Measurements from ENCODE around the gene DMXL2. TPM values are rescaled to one million over a fixed set of nuclear protein-coding genes. Genes with fewer than 3 reads are reported as not detected.
"Not testable (repeated sequence)": the region's sequence is repeated elsewhere in the genome, so short reads cannot be mapped to it uniquely, and the experiment has no call there.

DMXL2 gene
- total RNA-seq, 1 donor = 54.9 TPM

DNA sequence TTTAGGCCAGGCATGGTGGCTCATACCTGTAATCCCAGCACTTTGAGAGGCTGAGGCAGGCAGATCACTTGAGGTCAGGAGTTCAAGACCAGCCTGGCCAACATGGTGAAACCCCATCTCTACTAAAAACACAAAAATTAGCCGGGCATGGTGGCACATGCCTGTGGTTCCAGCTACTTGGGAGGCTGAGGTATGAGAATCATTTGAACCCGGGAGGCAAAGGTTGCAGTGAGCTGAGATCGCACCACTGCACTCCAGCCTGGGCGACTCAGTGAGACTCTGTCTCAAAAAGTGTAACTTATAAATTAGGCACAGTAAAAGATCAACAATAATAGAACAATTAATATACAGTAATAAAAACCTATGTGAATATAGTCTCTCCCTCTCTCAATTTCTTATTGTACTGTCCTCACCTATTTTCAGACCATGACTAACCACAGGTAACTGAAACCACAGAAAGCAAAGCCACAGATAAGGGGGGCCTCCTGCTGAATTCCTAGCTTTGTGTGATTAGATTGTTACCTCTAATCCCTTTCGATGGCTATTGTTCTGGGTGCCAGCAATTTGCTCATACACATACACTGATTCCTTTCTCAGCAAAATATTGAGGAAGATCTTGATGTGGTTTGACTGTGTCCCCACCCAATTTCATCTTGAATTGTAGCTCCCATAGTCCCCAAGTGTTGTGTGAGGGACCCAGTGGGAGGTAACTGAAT, 176.4 kb downstream of the DMXL2 start:
- not testable (repeated sequence) for H3K9me3 ChIP-seq (ENCODE audit: low read depth, low read length); H3K4me1 ChIP-seq (ENCODE audit: insufficient read depth, low read length); H3K4me3 ChIP-seq (ENCODE audit: low read length); H3K27me3 ChIP-seq (ENCODE audit: insufficient read depth, low read length)

DNA sequence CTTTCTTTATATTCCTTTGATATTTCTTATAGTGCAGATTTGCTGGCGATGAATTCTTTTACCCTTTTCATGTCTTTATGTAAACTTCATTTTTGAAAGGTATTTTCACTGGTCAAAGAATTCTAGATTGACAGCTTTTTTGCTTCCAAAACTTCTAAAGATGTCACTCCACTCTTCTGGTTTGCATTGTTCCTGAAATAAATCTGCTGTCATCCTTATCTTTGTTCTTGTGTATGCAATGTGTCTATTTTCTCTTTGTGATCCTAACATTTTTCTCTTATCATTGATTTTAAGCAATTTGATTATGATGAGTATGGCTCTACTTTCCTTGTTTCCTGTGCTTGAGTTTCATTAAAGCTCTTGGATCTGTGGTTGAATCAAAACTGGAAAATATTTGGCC, 177.8 kb downstream of the DMXL2 start:
- Histone ChIP-seq H3K4me3 (ENCODE audit: low read length) (no peak overlapping the region), H3K9me3 (ENCODE audit: low read depth, low read length) (no peaks in the 10 kb centered on the region), H3K27me3 (ENCODE audit: insufficient read depth, low read length) (no peaks in the 10 kb centered on the region), H3K4me1 (ENCODE audit: insufficient read depth, low read length) (no peaks in the 10 kb centered on the region)

DNA sequence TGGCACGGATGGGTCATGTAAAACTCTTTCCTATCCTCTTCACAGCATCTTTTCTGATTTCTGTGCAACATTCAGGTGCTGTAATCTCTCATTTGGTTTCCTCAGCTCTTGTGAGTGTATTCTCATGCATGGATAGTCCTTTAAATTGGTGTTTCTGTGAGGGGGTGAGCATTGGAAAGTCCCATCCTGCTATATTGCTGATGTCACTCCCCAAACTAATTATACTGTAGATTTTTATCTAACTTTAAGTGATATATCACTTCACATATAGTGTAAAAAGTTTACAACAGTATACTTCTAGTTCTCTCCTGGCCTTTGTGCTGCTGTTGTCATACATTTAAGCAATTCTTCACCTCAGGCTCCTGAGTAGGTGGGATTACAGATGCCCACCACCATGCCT, 178.5 kb downstream of the DMXL2 start:
- no peaks in the 10 kb centered on the region for H3K4me1 ChIP-seq (ENCODE audit: insufficient read depth, low read length)

DNA sequence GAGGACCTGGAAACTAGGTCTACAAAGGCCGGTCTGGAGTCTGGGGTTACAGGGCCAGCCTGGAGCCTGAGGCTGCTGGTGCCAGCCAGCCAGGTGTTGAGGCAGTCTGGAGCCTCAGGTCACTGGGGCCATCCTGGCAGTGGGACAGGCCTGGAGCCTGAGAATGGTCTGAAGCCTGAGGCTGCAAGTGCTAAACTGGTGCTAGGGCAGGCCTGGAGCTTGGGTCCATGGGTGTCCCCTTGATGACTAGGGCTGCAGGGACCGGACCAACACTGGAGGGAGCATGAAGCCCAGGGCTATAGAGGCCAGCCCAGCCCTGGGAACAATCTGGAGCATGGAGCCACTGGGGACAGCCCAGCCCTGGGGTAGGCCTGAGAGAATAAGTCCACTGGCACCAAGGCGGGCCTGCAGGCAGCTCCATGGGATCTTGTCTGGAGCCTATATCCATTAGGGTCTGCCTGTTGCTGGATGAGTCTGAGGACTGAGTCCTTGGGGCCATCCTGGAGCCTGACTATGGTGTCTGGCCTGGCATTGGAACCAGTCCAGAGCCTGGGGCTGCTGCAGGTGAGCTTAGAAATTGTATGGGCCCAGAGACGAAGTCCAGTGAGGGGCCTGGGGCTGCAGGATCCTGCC, 179.2 kb downstream of the DMXL2 start:
- no peaks in the 10 kb centered on the region for H3K4me1 ChIP-seq (ENCODE audit: insufficient read depth, low read length)
- H3K9me3 ChIP-seq (ENCODE audit: low read depth, low read length) = no peaks in the 10 kb centered on the region
- H3K27me3 ChIP-seq (ENCODE audit: insufficient read depth, low read length) = no peaks in the 10 kb centered on the region
- H3K4me3 ChIP-seq (ENCODE audit: low read length) = no peak overlapping the region

More for the DNA sequence above, 178.5 kb downstream of the DMXL2 start:
- H3K9me3 ChIP-seq (ENCODE audit: low read depth, low read length) = no peaks in the 10 kb centered on the region
- H3K4me3 ChIP-seq (ENCODE audit: low read length) = no peak overlapping the region
- no peaks in the 10 kb centered on the region for H3K27me3 ChIP-seq (ENCODE audit: insufficient read depth, low read length)

DNA sequence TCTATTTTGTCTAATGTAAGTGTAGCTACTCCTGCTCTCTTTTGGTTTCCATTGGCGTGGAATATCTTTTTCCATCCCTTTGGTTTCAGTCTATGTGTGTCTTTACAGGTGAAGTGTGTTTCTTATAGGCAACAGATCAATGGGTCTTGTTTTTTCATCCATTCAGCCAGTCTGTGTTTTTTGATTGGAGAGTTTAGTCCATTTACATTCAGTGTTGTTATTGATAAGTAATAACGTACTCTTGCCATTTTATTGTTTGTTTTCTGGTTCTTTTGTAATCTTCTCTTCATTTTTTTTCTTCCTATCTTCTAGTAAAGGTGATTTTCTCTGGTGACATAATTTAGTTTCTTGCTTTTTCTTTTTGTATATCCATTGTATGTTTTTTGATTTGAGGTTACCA, 184.0 kb downstream of the DMXL2 start:
- no peaks in the 10 kb centered on the region for H3K9me3 ChIP-seq (ENCODE audit: low read depth, low read length)
- H3K27me3 ChIP-seq (ENCODE audit: insufficient read depth, low read length) = no peaks in the 10 kb centered on the region
- no peak overlapping the region for H3K4me3 ChIP-seq (ENCODE audit: low read length)
- H3K4me1 ChIP-seq (ENCODE audit: insufficient read depth, low read length) = no peaks in the 10 kb centered on the region

DNA sequence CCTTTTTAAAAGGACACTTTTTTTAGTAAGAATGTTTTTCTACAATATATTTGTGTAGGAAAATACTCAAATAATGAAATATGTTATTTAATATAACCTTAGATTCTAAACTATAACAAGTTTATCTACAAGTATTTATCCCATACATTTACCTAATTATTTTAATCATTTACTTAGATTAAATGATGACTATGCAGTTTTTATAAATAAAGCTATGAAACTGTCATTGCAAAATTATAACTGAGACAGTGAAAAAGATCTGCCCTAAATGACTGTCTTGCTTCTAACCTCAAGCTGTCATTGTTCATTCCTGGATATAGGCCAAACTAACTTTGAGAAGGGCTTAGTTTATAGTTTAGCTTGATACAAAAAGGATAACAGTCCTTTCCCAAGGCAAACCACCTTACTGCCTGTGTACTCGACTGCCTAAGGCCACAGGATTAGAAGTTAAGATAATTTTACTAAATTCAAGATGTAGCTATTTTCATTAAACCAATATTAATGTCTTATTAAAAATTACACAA, 197.0 kb downstream of the DMXL2 start:
- no peaks in the 10 kb centered on the region for H3K9me3 ChIP-seq (ENCODE audit: low read depth, low read length)
- peaks cover 4% of the 10 kb centered on the region for H3K27me3 ChIP-seq (ENCODE audit: insufficient read depth, low read length)
- no peak overlapping the region for H3K4me3 ChIP-seq (ENCODE audit: low read length)
- H3K4me1 ChIP-seq (ENCODE audit: insufficient read depth, low read length) = no peaks in the 10 kb centered on the region

DNA sequence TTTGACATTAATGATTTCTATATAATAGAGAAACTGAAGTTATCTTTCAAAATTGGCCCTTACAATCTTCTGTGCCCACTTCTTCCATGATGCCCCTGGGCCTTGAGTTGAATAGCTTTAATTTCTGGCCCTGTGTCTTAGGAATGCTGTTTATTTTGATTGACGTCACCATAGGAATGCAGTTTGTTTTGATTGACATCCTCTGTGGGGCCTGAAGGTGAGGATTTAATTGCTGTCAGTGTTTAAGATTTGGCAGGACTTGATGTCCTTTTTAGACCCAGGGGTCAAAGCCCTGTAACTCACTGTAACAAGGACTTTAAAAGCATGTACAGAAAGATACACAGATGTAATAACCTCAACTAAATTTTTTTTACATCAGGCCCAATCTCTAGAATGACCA, 197.8 kb downstream of the DMXL2 start:
- Histone ChIP-seq H3K9me3 (ENCODE audit: low read depth, low read length) (no peaks in the 10 kb centered on the region), H3K4me3 (ENCODE audit: low read length) (no peak overlapping the region), H3K27me3 (ENCODE audit: insufficient read depth, low read length) (peaks cover 4% of the 10 kb centered on the region), H3K4me1 (ENCODE audit: insufficient read depth, low read length) (no peaks in the 10 kb centered on the region)

DNA sequence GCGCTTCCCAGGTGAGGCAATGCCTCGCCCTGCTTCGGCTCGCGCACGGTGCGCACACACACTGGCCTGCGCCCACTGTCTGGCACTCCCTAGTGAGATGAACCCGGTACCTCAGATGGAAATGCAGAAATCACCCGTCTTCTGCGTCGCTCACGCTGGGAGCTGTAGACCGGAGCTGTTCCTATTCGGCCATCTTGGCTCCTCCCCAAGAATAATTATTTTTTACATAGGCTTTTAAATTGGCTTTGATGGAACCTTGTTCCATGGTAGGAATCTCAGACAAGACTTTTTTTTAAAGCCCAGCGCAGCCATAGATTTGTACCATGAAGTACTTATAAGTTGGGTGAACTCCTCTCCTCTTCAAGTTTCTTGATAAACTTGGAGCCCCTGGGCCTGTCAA, 199.5 kb downstream of the DMXL2 start:
- H3K4me1 ChIP-seq (ENCODE audit: insufficient read depth, low read length); H3K4me3 ChIP-seq (ENCODE audit: low read length); H3K9me3 ChIP-seq (ENCODE audit: low read depth, low read length); H3K27me3 ChIP-seq (ENCODE audit: insufficient read depth, low read length): not testable (repeated sequence)

DNA sequence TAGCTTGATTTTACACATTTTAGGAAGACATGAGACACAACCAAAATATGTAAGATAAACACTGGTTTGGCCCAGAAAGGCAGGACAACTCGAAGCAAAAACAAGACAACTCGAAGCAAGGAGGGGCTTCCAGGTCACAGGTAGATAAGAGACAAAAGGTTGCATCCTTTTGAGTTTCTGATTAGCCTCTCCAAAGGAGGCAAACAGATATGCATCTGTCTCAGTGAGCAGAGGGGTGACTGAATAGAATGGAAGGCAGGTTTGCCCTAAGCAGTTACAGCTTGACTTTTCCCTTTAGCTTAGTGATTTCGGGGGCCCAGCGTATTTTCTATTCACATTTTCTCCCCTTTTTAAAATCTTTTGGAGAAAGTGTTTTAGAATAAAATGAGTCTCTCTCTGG, 206.4 kb downstream of the DMXL2 start:
- Histone ChIP-seq H3K4me3 (ENCODE audit: low read length) (no peak overlapping the region), H3K4me1 (ENCODE audit: insufficient read depth, low read length) (no peaks in the 10 kb centered on the region), H3K27me3 (ENCODE audit: insufficient read depth, low read length) (no peaks in the 10 kb centered on the region), H3K9me3 (ENCODE audit: low read depth, low read length) (no peaks in the 10 kb centered on the region)

DNA sequence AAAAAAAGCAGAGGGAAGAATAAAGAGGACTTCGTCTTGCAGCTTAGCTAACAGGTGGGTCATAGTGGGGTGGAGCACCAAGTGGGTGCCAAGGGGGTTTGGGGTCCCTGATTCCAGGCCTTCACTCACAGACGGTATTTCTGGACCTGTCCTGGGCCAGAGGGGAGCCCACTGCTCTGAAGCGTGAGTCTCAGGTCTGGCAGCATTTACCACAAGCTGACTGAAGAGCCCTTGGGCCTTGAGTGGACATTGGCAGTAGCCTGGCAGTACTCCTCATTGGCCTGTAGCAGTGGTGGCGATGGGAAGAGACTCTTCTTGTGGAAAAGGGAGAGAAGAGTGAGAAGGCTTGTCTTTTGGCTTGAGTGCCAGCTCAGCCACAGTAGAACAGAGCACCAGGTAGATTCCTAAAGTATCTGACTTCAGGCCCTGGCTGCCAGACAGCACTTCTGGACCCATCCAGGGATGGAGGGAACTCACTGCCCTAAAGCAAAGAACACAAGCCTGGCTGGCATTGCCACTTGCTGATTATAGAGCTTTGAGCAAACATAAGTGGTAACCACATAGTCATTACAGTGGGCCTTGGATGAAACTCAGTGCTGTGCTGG, 208.2 kb downstream of the DMXL2 start:
- H3K9me3 ChIP-seq (ENCODE audit: low read depth, low read length) = no peaks in the 10 kb centered on the region
- H3K4me3 ChIP-seq (ENCODE audit: low read length) = no peak overlapping the region
- H3K4me1 ChIP-seq (ENCODE audit: insufficient read depth, low read length) = no peaks in the 10 kb centered on the region

DNA sequence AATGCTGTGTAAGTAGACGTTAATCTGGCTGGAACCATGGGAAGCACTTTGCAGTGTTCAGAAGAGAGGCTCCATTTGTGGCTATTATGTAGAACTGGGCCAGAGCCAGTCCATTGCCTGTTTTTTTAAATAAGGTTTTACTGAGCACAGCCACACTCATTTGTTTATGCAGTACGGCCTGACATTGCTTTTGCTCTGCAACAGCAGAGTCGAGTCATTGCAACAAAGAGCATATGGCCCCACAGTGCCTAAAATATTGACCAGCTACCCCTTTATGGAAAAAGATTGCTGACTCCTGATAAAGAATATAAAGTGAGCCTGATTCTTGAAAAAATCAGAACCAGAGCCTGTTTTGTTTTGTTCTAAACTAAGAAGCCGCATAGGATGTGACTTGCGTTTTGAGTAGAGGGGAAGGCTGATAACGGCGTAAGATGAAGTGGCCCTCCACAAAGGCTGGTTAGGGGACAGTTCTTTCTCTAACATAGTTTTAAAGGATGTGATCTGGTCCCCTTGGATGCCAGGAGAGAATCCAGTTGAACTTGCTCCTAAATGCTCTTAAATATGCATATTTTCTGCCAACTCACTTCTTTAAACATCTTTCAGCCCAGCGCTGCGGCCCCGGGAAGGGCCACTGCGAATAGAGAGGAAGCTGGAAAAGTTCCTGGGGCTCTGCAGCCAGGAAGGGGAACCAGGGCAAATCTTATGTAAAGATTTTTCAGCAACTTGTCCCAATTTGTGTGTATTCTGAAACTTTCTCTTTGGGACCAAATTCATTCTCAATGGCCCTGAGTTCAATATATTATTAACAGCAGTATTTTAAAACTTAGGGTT, 216.7 kb downstream of the DMXL2 start:
- Histone ChIP-seq H3K4me3 (ENCODE audit: low read length) (no peak overlapping the region), H3K27me3 (ENCODE audit: insufficient read depth, low read length) (peaks cover 7% of the 10 kb centered on the region), H3K9me3 (ENCODE audit: low read depth, low read length) (no peaks in the 10 kb centered on the region), H3K4me1 (ENCODE audit: insufficient read depth, low read length) (peaks cover 10% of the 10 kb centered on the region)

More for the DNA sequence above, 208.2 kb downstream of the DMXL2 start:
- H3K27me3 ChIP-seq (ENCODE audit: insufficient read depth, low read length) = no peaks in the 10 kb centered on the region

DNA sequence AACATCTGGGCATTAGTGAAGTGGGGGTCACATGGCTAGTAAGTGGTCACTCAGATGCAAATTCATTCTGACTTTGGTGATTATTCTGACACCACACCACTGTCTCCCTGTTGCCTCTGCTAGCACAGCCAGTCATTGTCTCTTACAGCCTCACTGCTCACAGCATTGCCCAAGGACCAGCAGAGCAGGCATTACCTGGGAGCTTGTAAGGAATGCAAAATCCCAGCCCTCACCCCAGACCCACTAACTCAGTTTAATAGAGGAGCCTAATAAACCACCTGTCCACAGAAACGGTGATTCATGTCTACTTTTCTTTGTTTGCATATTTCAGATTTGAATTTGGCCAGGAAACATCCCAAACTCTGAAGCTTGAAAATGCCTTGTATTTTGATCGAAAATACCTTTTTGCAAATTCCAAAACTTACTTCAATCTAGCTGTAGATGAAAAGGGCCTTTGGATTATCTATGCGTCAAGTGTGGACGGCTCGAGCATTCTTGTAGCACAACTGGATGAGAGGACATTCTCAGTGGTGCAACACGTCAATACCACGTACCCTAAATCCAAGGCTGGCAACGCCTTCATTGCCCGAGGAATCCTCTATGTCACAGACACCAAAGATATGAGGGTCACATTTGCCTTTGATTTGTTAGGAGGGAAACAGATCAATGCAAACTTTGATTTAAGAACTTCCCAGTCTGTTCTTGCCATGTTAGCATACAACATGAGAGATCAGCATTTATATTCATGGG, 218.4 kb downstream of the DMXL2 start:
- Histone ChIP-seq H3K4me3 (ENCODE audit: low read length) (no peak overlapping the region), H3K4me1 (ENCODE audit: insufficient read depth, low read length) (peaks cover 12% of the 10 kb centered on the region), H3K9me3 (ENCODE audit: low read depth, low read length) (no peaks in the 10 kb centered on the region), H3K27me3 (ENCODE audit: insufficient read depth, low read length) (peaks cover 7% of the 10 kb centered on the region)

DNA sequence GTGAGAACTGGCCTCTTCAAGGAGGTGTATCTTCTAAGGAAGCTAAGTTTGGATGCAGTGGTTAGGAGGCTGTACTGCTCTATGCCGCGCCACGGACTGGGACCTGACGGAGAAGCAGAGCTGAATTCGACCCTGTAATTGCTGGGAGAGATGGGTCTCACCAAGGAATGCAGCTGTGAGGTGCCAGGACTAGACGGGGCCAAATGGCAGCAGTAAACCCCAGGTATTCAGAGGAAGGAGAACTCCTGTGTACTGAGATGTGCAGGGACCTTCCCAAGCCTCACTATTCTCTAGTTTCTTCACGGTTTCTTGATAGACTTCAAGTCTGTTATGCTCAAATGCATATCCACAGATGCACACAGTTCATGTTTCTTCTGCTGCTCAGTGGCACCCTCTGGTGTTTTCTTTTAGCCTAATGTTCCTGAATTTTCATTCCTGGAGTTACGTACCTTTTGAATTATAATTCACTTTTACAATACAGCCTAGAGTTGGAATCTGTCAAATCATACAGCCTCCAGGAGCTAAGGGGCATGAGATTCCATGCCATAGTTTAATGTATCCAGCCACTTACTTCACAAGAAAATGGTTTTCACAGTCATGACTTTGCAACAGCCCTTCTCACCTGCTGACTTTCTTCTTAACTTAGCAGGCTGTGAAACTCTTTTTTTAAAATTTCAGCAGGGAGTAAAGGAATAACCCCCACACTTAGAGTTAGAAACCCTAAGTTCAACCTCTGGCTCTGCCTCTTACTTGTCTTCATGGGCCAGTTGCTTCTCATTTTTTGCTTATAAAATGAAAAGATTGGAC, 219.3 kb downstream of the DMXL2 start:
- H3K27me3 ChIP-seq (ENCODE audit: insufficient read depth, low read length) = peaks cover 7% of the 10 kb centered on the region
- no peak overlapping the region for H3K4me3 ChIP-seq (ENCODE audit: low read length)
- peaks cover 12% of the 10 kb centered on the region for H3K4me1 ChIP-seq (ENCODE audit: insufficient read depth, low read length)
- H3K9me3 ChIP-seq (ENCODE audit: low read depth, low read length) = no peaks in the 10 kb centered on the region
